GM19025 (cell line): ENCODE data around the gene DOCK2.

ENCODE experiments used
- ATAC-seq: cut with Tn5 transposase; IDR thresholded peaks from one replicate; pipeline ENCODE4 v1.9.1; 2021; ENCODE audit warnings: mild to moderate bottlenecking, low read depth, moderate library complexity; ENCODE audit not compliant: unreplicated experiment

The DOCK2 gene

GRCh38 chr5:169914766-169915165 lies 277.7 kb downstream of the DOCK2 start:
- no peak for ATAC-seq

DNA sequence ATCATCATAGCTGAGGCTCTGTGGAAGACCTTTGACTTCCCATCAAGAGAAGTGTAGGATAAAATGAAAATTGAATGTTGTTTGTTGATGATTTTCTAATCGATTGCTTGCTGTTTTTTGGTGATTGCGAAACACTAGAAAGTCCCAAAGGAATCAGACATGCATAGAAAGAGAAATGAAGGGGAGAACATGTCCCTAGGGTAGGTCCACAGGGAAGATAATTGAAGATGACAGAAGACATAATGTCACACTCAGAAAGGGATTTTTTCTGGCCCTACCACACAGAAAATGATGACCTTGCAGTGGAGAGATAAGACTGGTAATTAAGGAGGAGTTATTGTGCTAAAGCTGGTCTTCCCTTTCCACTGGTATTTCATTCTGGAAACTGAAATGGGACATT lies 280.4 kb downstream of the DOCK2 start:
- no peak for ATAC-seq

- ATAC-seq, result no peak
Measured at GRCh38 chr5:169918228-169918627, 281.2 kb downstream of the DOCK2 start.

DNA sequence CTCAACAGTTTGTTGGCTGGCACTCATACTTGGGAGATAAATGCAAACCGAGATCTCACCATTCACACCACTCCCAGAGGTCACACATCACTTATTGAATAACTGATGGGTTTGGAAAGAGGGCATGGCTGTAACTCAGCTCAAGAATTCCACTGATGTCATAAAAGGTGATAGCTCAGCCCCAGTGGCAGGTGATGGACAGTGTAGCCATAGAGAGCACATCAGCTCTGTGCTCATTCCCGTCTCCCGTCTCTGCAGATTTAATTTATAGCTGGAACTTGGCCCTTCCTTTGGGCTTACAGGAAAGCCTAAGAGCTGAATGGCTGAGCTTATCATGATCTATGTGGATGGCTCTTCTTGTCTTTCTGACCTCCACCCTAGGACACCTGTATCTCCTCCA lies 283.4 kb downstream of the DOCK2 start:
- no peak for ATAC-seq

- ATAC-seq, result no peak
Measured at GRCh38 chr5:169921384-169921783, 284.3 kb downstream of the DOCK2 start.

- no peak for ATAC-seq
Measured at GRCh38 chr5:169921949-169922348, 284.9 kb downstream of the DOCK2 start.

- ATAC-seq, result no peak
Measured at GRCh38 chr5:169922474-169922873, 285.4 kb downstream of the DOCK2 start.

- peak; percentile 79 for ATAC-seq
Measured at GRCh38 chr5:169923988-169924387, 286.9 kb downstream of the DOCK2 start.

- ATAC-seq, result no peak
Measured at GRCh38 chr5:169933127-169933526, 296.1 kb downstream of the DOCK2 start.

DNA sequence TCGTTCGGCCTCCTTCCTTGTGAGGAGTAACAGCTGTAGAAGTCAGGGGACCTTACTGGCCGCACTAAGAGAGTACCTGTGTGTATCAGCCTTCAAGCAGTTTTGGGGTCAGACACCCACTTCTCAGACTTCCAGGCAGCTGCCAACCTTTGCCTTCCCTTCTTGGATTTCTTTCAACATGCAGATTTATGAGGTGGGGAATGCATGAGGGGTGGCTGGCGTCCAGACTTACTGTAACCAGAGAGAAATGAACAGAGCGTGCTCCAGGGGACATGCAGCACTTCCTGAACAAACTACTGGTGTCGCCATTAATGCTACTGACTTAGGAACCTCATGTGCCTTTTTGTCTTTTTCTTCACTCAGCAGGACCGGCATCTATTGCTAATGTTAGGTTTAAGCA lies 296.5 kb downstream of the DOCK2 start:
- no peak for ATAC-seq

- ATAC-seq, result no peak
Measured at GRCh38 chr5:169934990-169935389, 297.9 kb downstream of the DOCK2 start.

- ATAC-seq, result no peak
Measured at GRCh38 chr5:169935762-169936161, 298.7 kb downstream of the DOCK2 start.

GRCh38 chr5:169938439-169938838 lies 301.4 kb downstream of the DOCK2 start:
- ATAC-seq, result no peak

GRCh38 chr5:169939731-169940130 lies 302.7 kb downstream of the DOCK2 start:
- no peak for ATAC-seq

- no peak for ATAC-seq
Measured at GRCh38 chr5:169941542-169941941, 304.5 kb downstream of the DOCK2 start.

GRCh38 chr5:169942181-169942580 lies 305.1 kb downstream of the DOCK2 start:
- ATAC-seq, result no peak

DNA sequence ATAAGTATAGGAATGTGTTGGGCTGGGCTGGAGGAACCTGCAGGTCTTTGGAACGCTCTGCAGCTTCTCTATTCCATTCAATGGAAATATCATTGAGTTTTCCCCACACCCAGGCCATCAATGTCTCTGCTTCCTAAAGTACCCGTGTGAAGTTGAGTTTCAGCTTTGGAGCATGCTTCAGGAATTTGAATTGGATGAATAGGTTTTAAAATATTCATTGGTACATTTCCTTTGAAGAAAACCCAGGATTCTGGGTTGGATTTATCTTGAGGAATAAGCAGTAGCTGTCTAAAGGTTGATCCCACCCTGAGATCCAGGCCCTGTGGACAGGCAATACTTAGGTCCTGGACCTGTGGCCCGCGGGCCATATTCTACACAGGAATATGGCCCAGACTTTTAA lies 306.0 kb downstream of the DOCK2 start:
- no peak for ATAC-seq

GRCh38 chr5:169944115-169944514 lies 307.0 kb downstream of the DOCK2 start:
- ATAC-seq, result no peak

GRCh38 chr5:169944922-169945680 lies 308.0 kb downstream of the DOCK2 start:
- ATAC-seq, result no peak

- no peak for ATAC-seq
Measured at GRCh38 chr5:169945831-169946261, 308.8 kb downstream of the DOCK2 start.

DNA sequence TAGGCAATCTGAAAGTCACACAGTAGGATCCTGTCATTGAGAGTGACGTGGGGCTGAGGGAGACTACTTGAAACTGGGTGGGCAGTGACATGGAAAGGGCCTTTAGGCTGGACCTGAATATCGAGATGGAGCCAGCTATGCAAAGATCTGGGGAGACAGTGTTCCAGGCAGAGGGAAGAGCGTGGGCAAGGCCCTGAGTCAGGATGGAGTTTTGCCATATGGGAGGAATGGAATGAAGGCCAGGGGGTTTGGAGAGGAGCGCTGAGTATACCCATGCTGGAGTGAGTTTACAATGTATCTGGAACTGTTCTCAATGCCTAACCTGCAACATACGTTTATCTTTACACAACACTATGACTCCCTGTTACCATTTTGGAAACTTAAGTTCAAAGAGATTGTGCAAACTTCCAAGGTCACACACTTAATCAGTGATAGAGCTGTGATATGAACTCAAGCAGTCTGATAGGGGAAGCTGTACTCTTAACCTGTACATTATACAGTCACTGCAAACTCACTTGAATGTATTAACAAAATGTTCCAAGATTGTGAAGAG lies 309.7 kb downstream of the DOCK2 start:
- no peak for ATAC-seq

- ATAC-seq, result no peak
Measured at GRCh38 chr5:169950333-169950732, 313.3 kb downstream of the DOCK2 start.
